ENCODE data around the gene TRPM5. TPM values are rescaled to one million over a fixed set of nuclear protein-coding genes. Genes with fewer than 3 reads are reported as not detected.
A peak's percentile ranks its signal among the peaks of the same experiment; 100 is the strongest.

Gene TRPM5
- total RNA-seq, 1 donor from 2014 or later = not detected

- DNase-seq (ENCODE audit: low spot score) = no peak
- intact Hi-C loops (cut with DNase I) = no loop called here
Observed at GRCh38 chr11:2471804-2472096, 27.4 kb upstream of the TRPM5 start.

DNA sequence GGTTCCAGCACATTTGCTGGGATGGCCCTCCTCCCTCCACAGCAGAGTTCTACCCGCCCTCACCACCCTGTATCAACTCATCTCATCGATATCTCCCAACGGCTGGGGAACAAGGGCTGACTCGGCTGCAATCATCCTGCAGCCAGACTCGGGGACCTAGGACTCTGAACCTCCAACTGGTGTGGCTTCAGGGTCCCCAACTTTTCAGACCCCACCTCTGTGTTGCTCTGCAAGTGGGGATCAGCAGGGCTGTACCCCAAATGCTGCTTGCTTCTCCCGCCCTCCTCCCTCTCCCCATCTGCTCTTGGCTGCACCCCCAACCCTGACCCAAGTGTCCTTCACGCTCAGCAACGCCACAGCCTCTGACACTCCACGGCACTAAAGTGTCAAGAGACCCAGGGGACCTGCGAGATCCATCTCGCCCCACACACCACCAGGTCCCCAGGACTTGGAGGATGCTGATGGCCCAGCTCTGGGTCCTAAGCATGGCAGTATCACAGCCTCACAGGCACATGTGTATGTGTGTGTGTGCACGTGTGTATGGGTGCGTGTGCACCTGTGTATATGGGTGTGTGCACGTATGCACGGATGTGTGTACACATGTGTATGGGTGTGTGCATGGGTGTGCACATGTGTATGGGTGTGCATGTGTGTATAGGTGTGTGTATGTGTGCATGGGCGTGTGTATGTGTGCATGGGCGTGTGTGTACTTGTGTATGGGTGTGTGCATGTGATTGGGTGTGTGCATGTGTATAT lies 26.9 kb upstream of the TRPM5 start:
- intact Hi-C loops (cut with DNase I) = no loop called here
- DNase-seq (ENCODE audit: low spot score) = peak; percentile 51

DNA sequence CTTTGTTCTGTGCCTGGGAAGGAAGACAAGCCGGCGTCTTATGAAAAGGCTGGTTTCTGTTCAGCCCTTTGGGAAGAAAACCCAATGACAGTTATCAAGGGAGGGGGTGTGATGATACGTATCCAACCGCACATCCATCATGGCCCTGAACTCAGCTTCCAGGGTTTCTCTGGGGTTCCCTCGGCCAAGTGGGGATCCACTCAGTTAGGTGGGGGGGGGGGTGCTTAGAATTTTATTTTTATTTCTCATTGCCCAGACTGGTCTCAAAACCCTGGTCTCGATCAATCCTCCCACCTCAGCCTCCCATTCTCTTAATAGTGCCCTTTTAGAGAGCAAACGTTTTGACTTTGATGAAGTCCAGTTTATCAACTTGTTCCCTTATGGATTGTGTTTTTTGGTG lies 26.2 kb upstream of the TRPM5 start:
- intact Hi-C loops (cut with DNase I) = no loop called here
- DNase-seq (ENCODE audit: low spot score) = no peak

DNA sequence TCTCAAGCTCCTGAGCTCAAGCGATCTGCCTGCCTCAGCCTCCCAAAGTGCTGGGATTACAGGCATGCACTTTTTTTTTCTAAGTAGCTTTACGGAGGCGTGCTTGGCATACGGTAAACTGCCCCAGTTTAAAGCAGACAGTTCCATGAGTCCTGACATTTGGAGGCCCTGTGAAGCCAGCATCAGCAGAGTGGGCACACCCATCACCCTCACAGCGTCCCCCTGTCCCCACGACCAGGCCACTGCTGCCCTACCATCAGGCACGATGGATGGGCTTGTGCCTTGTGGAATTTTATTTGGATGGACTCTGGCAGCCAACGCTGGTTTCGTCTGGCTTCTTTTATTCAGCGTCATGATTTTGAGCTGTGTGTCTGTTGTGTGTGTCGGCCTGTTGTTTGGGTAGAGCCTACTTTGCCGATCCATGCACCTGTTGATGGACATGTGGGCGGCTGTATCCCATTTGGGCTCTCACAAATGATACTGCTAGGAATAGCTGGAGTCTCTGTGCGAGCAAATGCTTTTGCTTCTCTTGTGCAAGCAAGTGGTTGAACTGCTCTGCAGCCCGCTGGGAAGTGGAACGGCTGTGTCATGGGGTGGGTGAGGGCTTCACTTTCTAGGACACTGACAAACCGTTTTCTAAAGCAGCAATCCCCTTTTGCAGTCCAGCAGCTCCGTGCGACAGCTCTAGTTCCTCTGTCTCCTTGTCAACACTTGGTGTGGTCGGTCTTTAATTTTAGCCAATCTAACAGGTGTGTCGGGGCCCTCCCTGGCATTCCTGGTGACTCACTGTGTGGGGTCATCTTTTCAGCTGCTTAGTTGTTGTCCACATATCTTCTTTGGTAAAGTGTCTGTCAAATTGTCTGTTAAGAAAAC lies 24.3 kb upstream of the TRPM5 start:
- peak; percentile 51 for DNase-seq (ENCODE audit: low spot score)
- intact Hi-C loops (cut with DNase I) = no loop called here

DNA sequence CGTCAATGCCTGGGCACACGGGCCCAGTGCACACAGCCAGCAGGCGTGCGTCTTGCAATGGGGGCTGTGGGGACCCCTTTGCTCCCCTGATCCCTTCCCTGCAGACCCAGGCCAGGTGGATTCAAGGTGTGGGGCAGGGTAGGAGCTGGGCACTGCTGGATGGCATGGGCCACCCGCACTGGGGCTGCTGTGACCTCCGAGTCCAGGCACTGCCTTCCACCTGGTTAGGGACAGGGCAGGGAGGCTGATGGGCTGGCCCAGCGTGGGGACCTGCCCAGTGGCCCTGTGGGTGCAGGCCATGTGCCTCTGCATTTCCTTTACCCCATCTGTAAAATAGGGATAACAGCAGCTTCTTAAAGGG lies 23.4 kb upstream of the TRPM5 start:
- intact Hi-C loops (cut with DNase I) = no loop called here
- peak; percentile 67 for DNase-seq (ENCODE audit: low spot score)

DNA sequence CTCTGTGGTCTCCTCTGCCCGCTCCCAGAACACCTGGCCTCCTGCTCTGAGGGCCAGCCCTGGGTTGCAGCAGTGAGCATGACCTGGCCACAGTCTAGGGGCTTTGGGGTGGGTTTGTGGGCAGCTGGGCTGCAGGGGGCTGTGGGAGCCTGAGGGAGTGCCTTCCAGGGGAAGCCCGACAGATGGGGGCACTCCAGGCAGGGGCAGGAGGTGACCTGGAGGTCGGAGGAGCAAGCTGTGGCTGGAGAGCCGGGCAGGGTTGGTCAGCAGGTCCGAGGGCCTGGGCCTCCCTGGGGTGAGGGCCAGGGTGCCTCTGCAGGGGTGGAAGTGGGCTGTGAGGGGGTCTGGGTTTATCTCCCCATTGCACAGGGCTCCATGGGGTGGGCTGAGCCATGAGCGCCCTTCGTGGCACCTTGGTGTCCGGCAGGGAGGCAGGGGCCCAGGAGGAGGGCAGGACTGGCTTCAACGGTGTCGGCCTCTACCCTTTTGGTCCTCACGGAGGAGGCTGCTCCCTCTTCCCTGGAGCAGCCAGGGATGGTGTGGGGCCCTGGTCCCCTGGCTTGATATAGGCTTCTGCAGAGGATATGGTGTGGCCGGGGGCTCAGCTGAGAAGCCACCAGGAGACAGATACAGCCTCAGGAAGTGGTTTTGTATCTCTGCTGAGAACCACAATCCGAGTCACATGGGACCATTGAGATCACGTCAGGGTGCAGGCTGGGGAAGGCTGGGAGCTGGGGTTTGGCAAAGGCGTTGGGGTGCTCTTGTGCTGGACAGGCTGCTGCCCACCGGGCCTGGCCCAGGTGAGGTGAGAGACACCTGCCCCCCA lies 22.8 kb upstream of the TRPM5 start:
- DNase-seq (ENCODE audit: low spot score) = peak; percentile 72

GRCh38 chr11:2466069-2466801 lies 21.9 kb upstream of the TRPM5 start:
- no peak for DNase-seq (ENCODE audit: low spot score)
- intact Hi-C loops (cut with DNase I) = no loop called here

More for the DNA sequence above, 22.8 kb upstream of the TRPM5 start:
- intact Hi-C loops (cut with DNase I) = no loop called here

DNA sequence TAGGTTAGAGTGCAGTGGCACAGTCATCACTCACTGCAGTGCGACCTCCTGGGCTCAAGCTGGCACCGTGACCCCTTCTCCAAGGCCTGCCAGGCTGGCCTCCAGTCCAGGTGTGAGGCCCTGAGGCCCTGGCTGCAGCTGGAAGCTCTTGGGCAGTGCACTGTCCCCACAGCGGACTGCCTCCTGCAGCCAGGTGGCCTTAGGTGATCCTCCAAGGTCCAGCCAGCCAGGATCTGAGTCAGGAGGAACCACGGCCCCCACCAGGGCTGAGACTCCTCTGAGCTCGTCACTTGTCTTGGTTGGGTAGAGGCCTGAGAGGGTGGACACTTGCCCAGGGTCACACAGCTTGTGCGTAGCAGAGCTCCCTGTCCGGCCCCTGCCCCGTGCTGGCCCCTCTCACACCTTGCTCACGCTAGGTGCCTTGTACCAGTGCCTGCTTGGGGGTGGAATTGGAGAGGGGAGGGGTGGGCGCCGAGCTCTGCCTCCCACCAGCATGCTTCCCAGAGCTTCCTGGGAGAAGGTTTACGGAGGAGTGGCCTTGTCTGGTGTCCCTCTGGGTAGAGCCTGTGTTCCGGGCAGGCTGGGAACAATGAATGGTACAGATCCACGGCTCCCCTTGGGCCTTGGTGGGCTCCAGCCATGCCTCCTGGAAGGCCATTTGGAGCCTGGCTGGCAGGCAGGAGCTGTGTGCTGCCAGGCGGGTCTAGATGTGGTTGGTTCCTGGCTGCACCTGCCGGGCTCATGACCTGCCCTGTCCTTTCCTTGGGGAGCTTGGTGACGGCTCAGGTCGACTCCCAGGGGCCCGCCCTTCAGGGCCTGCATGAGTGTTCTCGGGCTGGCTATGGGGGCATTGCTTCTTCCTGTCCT lies 21.1 kb upstream of the TRPM5 start:
- peak; percentile 67 for DNase-seq (ENCODE audit: low spot score)
- intact Hi-C loops (cut with DNase I) = no loop called here

- DNase-seq (ENCODE audit: low spot score) = peak; percentile 39
- intact Hi-C loops (cut with DNase I) = no loop called here
Observed at GRCh38 chr11:2464451-2465165, 20.3 kb upstream of the TRPM5 start.

DNA sequence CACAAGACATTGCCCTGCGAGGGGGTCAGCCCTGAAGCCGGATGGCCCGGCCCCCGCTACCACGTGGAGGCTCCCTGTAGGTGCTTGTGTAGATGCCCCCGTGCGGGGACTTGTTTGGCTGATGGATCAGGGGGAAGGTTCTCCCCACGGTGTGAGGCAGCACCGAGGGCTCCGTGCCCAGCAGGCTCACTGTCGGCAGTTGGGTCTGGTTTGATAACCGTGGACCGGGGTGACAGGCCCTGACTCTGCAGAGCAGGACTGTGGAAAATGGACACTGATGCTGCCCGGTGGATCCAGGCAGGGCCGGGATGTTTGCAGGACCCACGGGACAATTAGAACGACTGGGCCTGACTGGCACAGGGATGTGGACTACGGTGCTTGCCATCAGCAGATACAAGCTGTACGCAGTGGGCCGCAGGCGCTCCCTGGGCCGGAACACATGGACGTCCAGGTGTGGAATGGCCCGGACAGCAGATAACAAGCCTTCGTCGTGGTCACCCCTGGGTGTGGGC lies 19.5 kb upstream of the TRPM5 start:
- DNase-seq (ENCODE audit: low spot score) = peak; percentile 78
- intact Hi-C loops (cut with DNase I) = no loop called here

GRCh38 chr11:2462986-2463765 lies 18.9 kb upstream of the TRPM5 start:
- DNase-seq (ENCODE audit: low spot score) = peak; percentile 90
- intact Hi-C loops (cut with DNase I) = no loop called here

- intact Hi-C loops (cut with DNase I) = no loop called here
- peak; percentile 49 for DNase-seq (ENCODE audit: low spot score)
Observed at GRCh38 chr11:2462543-2462985, 18.2 kb upstream of the TRPM5 start.

GRCh38 chr11:2461956-2462542 lies 17.7 kb upstream of the TRPM5 start:
- peak; percentile 66 for DNase-seq (ENCODE audit: low spot score)
- intact Hi-C loops (cut with DNase I) = loop anchor here (2.0 kb wide), 2 partner anchors 49 to 159 kb away; partner anchors contain the start of gene TSPAN32

DNA sequence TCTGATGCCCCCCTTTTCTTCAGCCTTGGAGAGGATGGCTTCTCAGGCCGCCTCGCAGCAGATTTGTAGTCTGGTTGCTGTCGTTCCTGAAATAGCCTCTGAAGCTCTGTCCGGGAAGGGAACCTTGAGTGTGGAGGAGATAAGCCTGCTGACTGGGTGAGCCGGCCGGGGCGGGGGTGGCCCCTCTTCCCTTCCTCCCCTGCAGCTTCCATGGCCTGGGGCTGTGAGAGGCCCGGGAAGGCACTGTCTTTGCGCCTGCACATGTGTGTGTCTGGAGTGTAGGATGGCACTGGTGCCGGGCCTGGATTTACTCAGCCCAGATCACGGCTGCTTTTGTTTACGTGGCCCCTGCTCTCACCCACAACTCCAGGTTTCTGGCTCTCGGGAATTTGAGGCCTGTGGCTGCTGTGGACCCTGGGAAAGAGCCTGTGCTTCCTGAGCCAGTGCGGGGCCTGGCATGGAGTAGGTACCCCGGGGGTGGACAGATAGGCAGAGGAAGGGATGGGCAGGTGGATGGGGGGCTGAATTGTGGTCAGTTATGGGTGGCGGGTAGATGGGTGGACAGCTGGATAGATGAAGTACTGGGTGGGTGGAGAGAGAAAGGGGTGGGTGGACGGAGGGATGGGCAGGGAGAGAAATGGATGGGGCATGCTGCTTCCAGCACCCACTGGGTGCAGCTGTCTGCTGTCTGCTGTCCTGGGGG lies 17.1 kb upstream of the TRPM5 start:
- intact Hi-C loops (cut with DNase I) = loop anchor here (2.0 kb wide), 2 partner anchors 49 to 159 kb away; partner anchors contain the start of gene TSPAN32
- DNase-seq (ENCODE audit: low spot score) = peak; percentile 82

DNA sequence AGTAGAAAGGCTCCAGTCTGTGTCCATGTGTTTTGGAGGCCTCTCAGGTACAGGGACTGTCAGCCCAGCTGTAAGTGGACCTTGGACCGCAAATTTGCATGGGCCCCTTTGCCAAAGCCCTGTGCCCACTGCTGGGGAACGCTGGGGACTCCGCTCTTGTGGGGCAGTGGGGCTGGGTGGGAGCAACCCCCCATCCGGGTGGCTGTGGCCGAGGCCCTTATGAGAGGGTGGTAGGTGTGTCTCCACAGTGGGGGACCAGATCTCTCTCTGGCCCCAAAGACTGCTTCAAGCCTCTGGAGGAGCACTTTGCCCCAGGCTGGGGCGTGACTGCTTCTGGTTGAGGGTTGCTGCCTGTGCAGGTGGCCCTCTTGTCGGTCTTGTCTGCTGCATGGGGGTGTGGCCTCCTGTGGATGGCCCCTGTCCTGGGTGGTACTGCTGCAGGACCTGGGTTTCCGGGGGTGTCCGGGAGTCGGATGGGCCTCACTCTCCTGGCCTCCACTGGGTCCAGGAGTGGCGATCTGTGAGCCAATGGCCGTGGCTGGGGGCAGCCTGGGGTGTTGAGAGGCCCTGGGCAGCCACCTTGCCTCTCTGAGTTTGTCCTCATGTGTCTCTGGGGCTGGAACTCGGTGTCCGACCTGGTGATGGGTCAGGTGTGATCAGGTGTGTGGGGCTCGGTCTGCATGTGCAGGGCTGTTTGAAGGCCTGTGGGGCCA lies 16.4 kb upstream of the TRPM5 start:
- intact Hi-C loops (cut with DNase I) = loop anchor here (2.0 kb wide), 2 partner anchors 50 to 158 kb away; partner anchors contain the start of gene TSPAN32
- peak; percentile 72 for DNase-seq (ENCODE audit: low spot score)

All from cardiac septum (tissue), 1 donor.